ENCODE measurements around the gene ATG13. TPM values are rescaled to one million over a fixed set of nuclear protein-coding genes. Genes with fewer than 3 reads are reported as not detected.

ATG13 gene
- total RNA-seq, 2 donors from 2014 or later: 54.5 to 80.2 TPM

GRCh38 chr11:46655631-46656030 is 38.3 kb downstream of the ATG13 start:
- TF ChIP-seq CTCF (IDR thresholded peaks at IDR 0.05): no peak
- H3K27me3 ChIP-seq: no peaks in the 10 kb centered on the region
- no peak overlapping the region for H3K4me3 ChIP-seq
- H3K27ac ChIP-seq: peak overlapping the region in 1 of 2 donors; percentile 70
- H3K9me3 ChIP-seq: no peaks in the 10 kb centered on the region
- peaks cover 86% of the 10 kb centered on the region for H3K36me3 ChIP-seq
- H3K4me1 ChIP-seq: peaks cover 0 to 28% of the 10 kb centered on the region in 2 donors
- no peak for DNase-seq (ENCODE audit: low spot score)

- no peaks in the 10 kb centered on the region for H3K9me3 ChIP-seq
- peaks cover 0 to 27% of the 10 kb centered on the region in 2 donors for H3K4me1 ChIP-seq
- H3K27me3 ChIP-seq: no peaks in the 10 kb centered on the region
- no peak for TF ChIP-seq CTCF (IDR thresholded peaks at IDR 0.05)
- H3K4me3 ChIP-seq: no peak overlapping the region
- H3K27ac ChIP-seq: peak overlapping the region; percentile 42 to 70
- DNase-seq (ENCODE audit: low spot score): no peak
- peaks cover 70% of the 10 kb centered on the region for H3K36me3 ChIP-seq
Observed at GRCh38 chr11:46657186-46657585, 39.8 kb downstream of the ATG13 start.

- peak overlapping the region; percentile 57 to 70 for H3K27ac ChIP-seq
- no peaks in the 10 kb centered on the region for H3K27me3 ChIP-seq
- H3K4me3 ChIP-seq: no peak overlapping the region
Observed at GRCh38 chr11:46658259-46658658, 40.9 kb downstream of the ATG13 start.

GRCh38 chr11:46659908-46660307 is 42.6 kb downstream of the ATG13 start:
- no peak for TF ChIP-seq CTCF (IDR thresholded peaks at IDR 0.05)

More at GRCh38 chr11:46658259-46658658, 40.9 kb downstream of the ATG13 start:
- DNase-seq (ENCODE audit: low spot score): no peak
- H3K36me3 ChIP-seq: peaks cover 61% of the 10 kb centered on the region
- peaks cover 0 to 27% of the 10 kb centered on the region in 2 donors for H3K4me1 ChIP-seq
- TF ChIP-seq CTCF (IDR thresholded peaks at IDR 0.05): no peak
- no peaks in the 10 kb centered on the region for H3K9me3 ChIP-seq

GRCh38 chr11:46661836-46662235 is 44.5 kb downstream of the ATG13 start:
- TF ChIP-seq CTCF (IDR thresholded peaks at IDR 0.05): no peak
- H3K4me1 ChIP-seq: peaks cover 0 to 52% of the 10 kb centered on the region in 2 donors
- H3K27me3 ChIP-seq: no peaks in the 10 kb centered on the region
- H3K9me3 ChIP-seq: no peaks in the 10 kb centered on the region
- H3K36me3 ChIP-seq: peaks cover 49% of the 10 kb centered on the region
- H3K27ac ChIP-seq: peak overlapping the region; percentile 3 to 70
- DNase-seq (ENCODE audit: low spot score): no peak
- no peak overlapping the region for H3K4me3 ChIP-seq

More at GRCh38 chr11:46659908-46660307, 42.6 kb downstream of the ATG13 start:
- Histone ChIP-seq H3K4me1 (peaks cover 0 to 43% of the 10 kb centered on the region in 2 donors), H3K27me3 (no peaks in the 10 kb centered on the region), H3K27ac (peak overlapping the region; percentile 46 to 70), H3K9me3 (no peaks in the 10 kb centered on the region), H3K4me3 (no peak overlapping the region), H3K36me3 (peaks cover 52% of the 10 kb centered on the region)
- peak; percentile 85 for DNase-seq (ENCODE audit: low spot score)

GRCh38 chr11:46662366-46662765 is 45.0 kb downstream of the ATG13 start:
- H3K36me3 ChIP-seq: peaks cover 44% of the 10 kb centered on the region
- no peak for DNase-seq (ENCODE audit: low spot score)
- H3K27ac ChIP-seq: no peak overlapping the region
- no peaks in the 10 kb centered on the region for H3K9me3 ChIP-seq
- TF ChIP-seq CTCF (IDR thresholded peaks at IDR 0.05): no peak
- H3K4me3 ChIP-seq: no peak overlapping the region
- no peaks in the 10 kb centered on the region for H3K27me3 ChIP-seq
- H3K4me1 ChIP-seq: peaks cover 0 to 52% of the 10 kb centered on the region in 2 donors
